Measurements from ENCODE around the gene FOXL2. TPM values are rescaled to one million over a fixed set of nuclear protein-coding genes. Genes with fewer than 3 reads are reported as not detected.

The FOXL2 gene
- total RNA-seq, 1 experiment from 2014 or later = 0.22 TPM

DNA sequence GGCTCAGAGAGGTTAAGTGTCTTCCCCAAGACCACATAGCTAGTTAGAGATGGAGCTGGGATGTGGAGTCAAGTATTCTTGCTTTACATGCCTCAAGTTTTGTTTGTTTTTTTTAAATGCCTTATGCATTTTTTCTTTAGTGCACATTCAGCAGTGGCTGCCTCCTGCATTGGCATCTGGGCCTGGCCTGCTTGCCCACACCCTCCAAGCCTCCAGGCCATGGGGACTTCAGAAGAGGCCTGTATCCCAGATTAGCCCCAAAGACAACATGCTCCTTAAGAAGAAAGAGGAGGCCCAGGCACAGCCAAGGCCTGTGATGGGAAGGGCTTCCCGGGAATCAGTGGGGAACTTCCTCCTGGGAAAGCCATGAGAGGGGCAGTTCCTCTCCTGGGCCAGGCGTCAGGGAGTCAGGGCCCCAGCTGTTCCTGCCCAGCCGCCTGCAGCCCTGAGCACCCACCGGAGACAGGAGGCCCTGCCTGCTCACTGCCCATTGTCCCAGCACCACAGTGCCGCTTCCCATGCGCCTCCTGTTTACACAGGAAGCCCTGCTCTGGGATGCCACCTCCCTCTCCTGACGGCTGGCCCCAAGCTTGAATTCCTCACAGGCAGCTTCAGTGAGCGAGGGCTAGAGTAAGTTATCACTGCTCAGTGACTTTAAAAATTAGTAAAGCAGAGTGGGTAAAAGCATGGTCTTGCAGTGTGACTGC, 16.1 kb upstream of the FOXL2 start:
- Histone ChIP-seq H3K56ac (ENCODE audit: insufficient read length, low read depth, low read length) (no peak overlapping the region), H2BK5ac (ENCODE audit: insufficient read length, low read length) (no peak overlapping the region), H3K9ac (ENCODE audit: extremely low read depth, insufficient read length, low read length) (no peak overlapping the region), H3K27ac (ENCODE audit: insufficient read length, low read depth, low read length) (no peak overlapping the region), H3K4ac (ENCODE audit: low read depth, low read length) (no peak overlapping the region), H3K4me2 (ENCODE audit: insufficient read depth, insufficient read length, low read length) (no peak overlapping the region), H3K23ac (ENCODE audit: insufficient read length, low read depth, low read length) (no peak overlapping the region), H2AK5ac (ENCODE audit: insufficient read length, low read length) (no peak overlapping the region), H3K14ac (ENCODE audit: insufficient read depth, low read length) (no peak overlapping the region), H4K20me1 (ENCODE audit: control insufficient read depth, insufficient read depth, insufficient read length) (no peaks in the 10 kb centered on the region), H2BK20ac (ENCODE audit: low read depth, low read length, poor library complexity, severe bottlenecking) (no peak overlapping the region), H3K79me2 (ENCODE audit: insufficient read depth, low read length) (no peaks in the 10 kb centered on the region), H3T11ph (ENCODE audit: low read length) (no peak overlapping the region), H3K79me1 (ENCODE audit: insufficient read depth, low read depth, low read length, poor library complexity, severe bottlenecking) (no peaks in the 10 kb centered on the region), H2AFZ (ENCODE audit: low read length) (no peak overlapping the region), H3K4me1 (ENCODE audit: insufficient read depth, low read length) (no peaks in the 10 kb centered on the region), H2BK15ac (ENCODE audit: low read depth, low read length) (no peak overlapping the region), H3K23me2 (ENCODE audit: insufficient read length, low read depth, low read length, poor library complexity, severe bottlenecking) (no peaks in the 10 kb centered on the region), H2BK12ac (ENCODE audit: insufficient read length, low read depth, low read length) (no peak overlapping the region), H3K27me3 (ENCODE audit: insufficient read depth, low read length) (no peaks in the 10 kb centered on the region), H2BK120ac (ENCODE audit: low read depth, low read length, poor library complexity, severe bottlenecking) (no peak overlapping the region), H3K18ac (ENCODE audit: insufficient read length, low read depth, low read length) (no peak overlapping the region), H4K5ac (ENCODE audit: insufficient read length, low read depth, low read length) (no peak overlapping the region), H3K9me3 (ENCODE audit: control insufficient read depth, low read depth, low read length) (no peaks in the 10 kb centered on the region), H4K91ac (ENCODE audit: insufficient read length, low read depth, low read length) (no peak overlapping the region), H4K8ac (replicated peaks; ENCODE audit: insufficient read length, low read depth, low read length) (no peak overlapping the region)
- no CpG with 5 or more reads among the region's 8 CpGs for WGBS (ENCODE audit: extremely low coverage, insufficient read length, low lambda C conversion rate)
- Mint-ChIP-seq H3K27ac (no peak overlapping the region), H3K36me3 (ENCODE audit: insufficient read depth in 1 of 3, low read depth in 3 of 3) (peaks cover 0 to 16% (median 4%) of the 10 kb centered on the region in 3 experiments; a peak in 4 of 7 replicates), H3K4me1 (peaks cover 0 to 3% of the 10 kb centered on the region in 2 experiments; a peak in 1 of 4 replicates), H3K9me3 (peaks cover 19% of the 10 kb centered on the region in 2 experiments), H3K27me3 (ENCODE audit: low read depth) (peaks cover 53% of the 10 kb centered on the region), H3K4me3 (no peak overlapping the region)
- DNase-seq = no peak
- TF ChIP-seq, protein P1, sequence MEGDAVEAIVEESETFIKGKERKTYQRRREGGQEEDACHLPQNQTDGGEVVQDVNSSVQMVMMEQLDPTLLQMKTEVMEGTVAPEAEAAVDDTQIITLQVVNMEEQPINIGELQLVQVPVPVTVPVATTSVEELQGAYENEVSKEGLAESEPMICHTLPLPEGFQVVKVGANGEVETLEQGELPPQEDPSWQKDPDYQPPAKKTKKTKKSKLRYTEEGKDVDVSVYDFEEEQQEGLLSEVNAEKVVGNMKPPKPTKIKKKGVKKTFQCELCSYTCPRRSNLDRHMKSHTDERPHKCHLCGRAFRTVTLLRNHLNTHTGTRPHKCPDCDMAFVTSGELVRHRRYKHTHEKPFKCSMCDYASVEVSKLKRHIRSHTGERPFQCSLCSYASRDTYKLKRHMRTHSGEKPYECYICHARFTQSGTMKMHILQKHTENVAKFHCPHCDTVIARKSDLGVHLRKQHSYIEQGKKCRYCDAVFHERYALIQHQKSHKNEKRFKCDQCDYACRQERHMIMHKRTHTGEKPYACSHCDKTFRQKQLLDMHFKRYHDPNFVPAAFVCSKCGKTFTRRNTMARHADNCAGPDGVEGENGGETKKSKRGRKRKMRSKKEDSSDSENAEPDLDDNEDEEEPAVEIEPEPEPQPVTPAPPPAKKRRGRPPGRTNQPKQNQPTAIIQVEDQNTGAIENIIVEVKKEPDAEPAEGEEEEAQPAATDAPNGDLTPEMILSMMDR (conservative IDR thresholded peaks at IDR 0.05) = no peak

All from H9 (cell line).